PC-9 (cell line): Measurements from ENCODE around the gene ING4. TPM values are rescaled to one million over a fixed set of nuclear protein-coding genes. Genes with fewer than 3 reads are reported as not detected.

Experiments used
- BruUV-seq: library from RNA; stranded (reverse); fragments of 400-500 nt; replicated peaks from 2 replicates; lab custom pipeline; 2021; lab: Mats Ljungman, UMichigan
- CTCF ChIA-PET: fragments of 300-600 bp; sonication (Branson Sonifier 250); formaldehyde crosslinking; loops from one replicate; lab custom pipeline; 2022; ENCODE audit warnings: antibody characterized with exemption; lab: Charles Lee
- POLR2A ChIA-PET: fragments of 300-600 bp; sonication (Branson Sonifier 250); formaldehyde crosslinking; loops from one replicate; lab custom pipeline; 2022; ENCODE audit warnings: antibody characterized with exemption; ENCODE audit not compliant: unreplicated experiment; lab: Charles Lee
- DNase-seq, 2 experiments: peaks; one replicate each; pipeline versions ENCODE4 v3.0.0 to v3.0.0-alpha.2; 2015 to 2022; ENCODE audit warnings: mixed read lengths in 1 of 2
- H2AFZ ChIP-seq: fragments of 200-600 bp; sonication (generic); 2 replicates; pipeline ENCODE4 v1.8.1; 2017; ENCODE audit warnings: antibody characterized with exemption
- H3F3A ChIP-seq: fragments of 200-600 bp; sonication (generic); 2 replicates; pipeline ENCODE4 v1.8.1; 2017; ENCODE audit warnings: antibody characterized with exemption, mild to moderate bottlenecking, low read depth; ENCODE audit not compliant: insufficient read depth
- H3K27ac ChIP-seq: fragments of 200-600 bp; sonication (generic); 2 replicates; pipeline ENCODE4 v1.6.1; 2016; ENCODE audit warnings: mixed run types
- H3K27me3 ChIP-seq: fragments of 200-600 bp; sonication (generic); 2 replicates; pipeline ENCODE4 v1.6.1; 2016; ENCODE audit warnings: low read depth, mixed run types; ENCODE audit not compliant: insufficient read depth
- H3K36me3 ChIP-seq: fragments of 200-600 bp; sonication (generic); 2 replicates; pipeline ENCODE4 v1.6.1; 2016; ENCODE audit warnings: low read depth, mixed run types
- H3K4me1 ChIP-seq: fragments of 200-600 bp; sonication (generic); replicated peaks from 2 replicates; pipeline ENCODE4 v1.6.1; 2016; ENCODE audit warnings: mixed run types; ENCODE audit not compliant: insufficient read depth
- H3K4me2 ChIP-seq: fragments of 200-600 bp; sonication (generic); 2 replicates; pipeline ENCODE4 v1.6.1; 2017; ENCODE audit warnings: mixed run types
- H3K4me3 ChIP-seq: fragments of 200-600 bp; sonication (generic); 2 replicates; pipeline ENCODE4 v1.6.1; 2016; ENCODE audit warnings: mixed run types
- H3K79me2 ChIP-seq: fragments of 200-600 bp; sonication (generic); 2 replicates; pipeline ENCODE4 v1.6.1; 2017; ENCODE audit warnings: low read depth, mixed run types
- H3K9me2 ChIP-seq: fragments of 200-600 bp; sonication (generic); 2 replicates; pipeline ENCODE4 v1.8.1; 2017; ENCODE audit warnings: mild to moderate bottlenecking; ENCODE audit not compliant: insufficient read depth
- H3K9me3 ChIP-seq: fragments of 200-600 bp; sonication (generic); 2 replicates; pipeline ENCODE4 v1.8.1; 2016; ENCODE audit warnings: low read depth; ENCODE audit not compliant: insufficient read depth
- H4K20me1 ChIP-seq: fragments of 200-600 bp; sonication (generic); 2 replicates; pipeline ENCODE4 v1.8.1; 2017; ENCODE audit not compliant: insufficient read depth
- EZH2 ChIP-seq: fragments of 200-600 bp; sonication (generic); IDR thresholded peaks from 2 replicates; pipeline ENCODE4 v1.8.0; 2017; ENCODE audit warnings: antibody characterized with exemption, low read depth
- intact Hi-C: fragments of 100-400 bp; cut with micrococcal nuclease; formaldehyde crosslinking; loops from one replicate; pipeline ENCODE4 v1.10.0; 2022; ENCODE audit not compliant: unreplicated experiment
- total RNA-seq: library from RNA; stranded (reverse); gene quantifications from 2 replicates; pipeline ENCODE4 v1.2.3, GENCODE V29; 2021
- TF ChIP-seq, protein P1 (sequence below): fragments of 200-600 bp; sonication (generic); conservative IDR thresholded peaks from 2 replicates; pipeline ENCODE4 v1.6.1; 2017; ENCODE audit warnings: mixed run types, antibody characterized with exemption, mild to moderate bottlenecking, moderate library complexity

The ING4 gene
- total RNA-seq, 1 experiment from 2014 or later, result 88.7 TPM

DNA sequence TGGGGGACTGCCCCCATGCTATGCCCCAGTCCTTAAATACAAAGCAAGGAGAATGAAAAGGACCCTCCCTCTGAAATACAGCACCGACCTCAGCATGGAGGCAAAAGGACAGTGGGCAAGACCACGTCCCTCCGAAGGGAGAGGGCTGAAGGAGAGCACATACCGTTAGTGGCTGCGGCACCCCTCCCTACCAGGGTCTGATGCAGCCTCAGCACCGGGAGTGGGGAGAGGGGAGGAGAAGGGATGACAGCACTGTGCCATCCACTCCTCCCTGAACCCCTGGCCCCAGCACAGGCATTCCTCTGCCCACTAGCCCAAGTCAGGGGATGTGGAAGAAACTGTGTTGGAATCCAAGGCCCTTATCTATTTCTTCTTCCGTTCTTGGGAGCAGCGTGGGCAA is 12.1 kb downstream of the ING4 start:
- Histone ChIP-seq H3K4me1 (no peaks in the 10 kb centered on the region), H2AFZ (no peak overlapping the region), H3K4me2 (no peak overlapping the region), H3K9me3 (no peaks in the 10 kb centered on the region), H4K20me1 (no peaks in the 10 kb centered on the region; the same call in 1 of the 2 replicates), H3K36me3 (peaks cover 25% of the 10 kb centered on the region; the same call in 1 of the 2 replicates), H3K27me3 (no peaks in the 10 kb centered on the region), H3K9me2 (no peaks in the 10 kb centered on the region), H3F3A (peaks cover 12% of the 10 kb centered on the region; the same call in 1 of the 2 replicates), H3K79me2 (no peaks in the 10 kb centered on the region), H3K4me3 (no peak overlapping the region), H3K27ac (no peak overlapping the region)
- TF ChIP-seq EZH2, result no peak
- TF ChIP-seq, protein P1, sequence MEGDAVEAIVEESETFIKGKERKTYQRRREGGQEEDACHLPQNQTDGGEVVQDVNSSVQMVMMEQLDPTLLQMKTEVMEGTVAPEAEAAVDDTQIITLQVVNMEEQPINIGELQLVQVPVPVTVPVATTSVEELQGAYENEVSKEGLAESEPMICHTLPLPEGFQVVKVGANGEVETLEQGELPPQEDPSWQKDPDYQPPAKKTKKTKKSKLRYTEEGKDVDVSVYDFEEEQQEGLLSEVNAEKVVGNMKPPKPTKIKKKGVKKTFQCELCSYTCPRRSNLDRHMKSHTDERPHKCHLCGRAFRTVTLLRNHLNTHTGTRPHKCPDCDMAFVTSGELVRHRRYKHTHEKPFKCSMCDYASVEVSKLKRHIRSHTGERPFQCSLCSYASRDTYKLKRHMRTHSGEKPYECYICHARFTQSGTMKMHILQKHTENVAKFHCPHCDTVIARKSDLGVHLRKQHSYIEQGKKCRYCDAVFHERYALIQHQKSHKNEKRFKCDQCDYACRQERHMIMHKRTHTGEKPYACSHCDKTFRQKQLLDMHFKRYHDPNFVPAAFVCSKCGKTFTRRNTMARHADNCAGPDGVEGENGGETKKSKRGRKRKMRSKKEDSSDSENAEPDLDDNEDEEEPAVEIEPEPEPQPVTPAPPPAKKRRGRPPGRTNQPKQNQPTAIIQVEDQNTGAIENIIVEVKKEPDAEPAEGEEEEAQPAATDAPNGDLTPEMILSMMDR, result no peak
- DNase-seq, result no peak
- intact Hi-C loops, result no loop called here
- ChIA-PET CTCF (no interaction called here), POLR2A (no interaction called here)
- no TSS peak for BruUV-seq

DNA sequence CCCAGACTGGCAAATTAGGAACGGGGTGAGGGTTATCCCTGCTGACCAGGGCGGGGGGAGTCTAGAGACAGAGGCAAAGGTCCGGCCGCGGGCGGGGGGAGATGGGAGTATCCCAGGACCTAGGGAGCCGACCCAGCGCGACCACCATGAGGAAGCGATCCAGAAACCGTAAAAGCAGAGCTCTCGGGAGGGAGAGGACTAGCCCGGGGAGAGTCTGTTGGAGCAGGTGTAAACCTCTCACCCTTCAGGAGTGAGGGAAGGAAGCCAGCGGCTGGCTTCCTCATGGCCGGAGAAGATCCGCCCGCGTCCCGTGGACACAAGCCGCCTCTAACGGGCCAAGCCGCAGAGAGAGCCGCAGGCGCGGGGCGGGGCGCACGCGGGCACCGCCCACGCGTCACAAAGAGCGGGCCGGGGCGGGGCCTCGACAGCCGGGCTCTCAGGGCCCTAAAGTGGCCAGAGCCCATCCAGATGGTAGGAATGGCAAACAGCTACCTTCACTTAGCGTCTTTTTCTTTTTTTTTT is 15.8 kb downstream of the ING4 start, which contains the start of gene ACRBP:
TSS of gene ACRBP (minus strand) at position 350 of the 522 bp plus-strand sequence. CDS start at position 284, 66 bp downstream.
- Histone ChIP-seq H4K20me1 (no peaks in the 10 kb centered on the region), H3K36me3 (peaks cover 17% of the 10 kb centered on the region; the same call in 1 of the 2 replicates), H3K4me1 (no peaks in the 10 kb centered on the region), H3K9me2 (no peaks in the 10 kb centered on the region), H3K4me2 (no peak within 1 kb of the TSS), H3K27ac (no peak within 1 kb of the TSS), H3K4me3 (no peak within 1 kb of the TSS), H3K79me2 (no peaks in the 10 kb centered on the region), H3K9me3 (peaks cover 8% of the 10 kb centered on the region; the same call in 1 of the 2 replicates), H3F3A (peaks cover 12% of the 10 kb centered on the region; the same call in 1 of the 2 replicates), H3K27me3 (no peaks in the 10 kb centered on the region; the same call in 1 of the 2 replicates), H2AFZ (no peak within 1 kb of the TSS)
- intact Hi-C loops, result no loop called here
- TF ChIP-seq EZH2, result no peak
- TF ChIP-seq, protein P1, result no peak
- DNase-seq, result no peak
- ChIA-PET POLR2A (no interaction called here), CTCF (no interaction called here)
- BruUV-seq, result no TSS peak

DNA sequence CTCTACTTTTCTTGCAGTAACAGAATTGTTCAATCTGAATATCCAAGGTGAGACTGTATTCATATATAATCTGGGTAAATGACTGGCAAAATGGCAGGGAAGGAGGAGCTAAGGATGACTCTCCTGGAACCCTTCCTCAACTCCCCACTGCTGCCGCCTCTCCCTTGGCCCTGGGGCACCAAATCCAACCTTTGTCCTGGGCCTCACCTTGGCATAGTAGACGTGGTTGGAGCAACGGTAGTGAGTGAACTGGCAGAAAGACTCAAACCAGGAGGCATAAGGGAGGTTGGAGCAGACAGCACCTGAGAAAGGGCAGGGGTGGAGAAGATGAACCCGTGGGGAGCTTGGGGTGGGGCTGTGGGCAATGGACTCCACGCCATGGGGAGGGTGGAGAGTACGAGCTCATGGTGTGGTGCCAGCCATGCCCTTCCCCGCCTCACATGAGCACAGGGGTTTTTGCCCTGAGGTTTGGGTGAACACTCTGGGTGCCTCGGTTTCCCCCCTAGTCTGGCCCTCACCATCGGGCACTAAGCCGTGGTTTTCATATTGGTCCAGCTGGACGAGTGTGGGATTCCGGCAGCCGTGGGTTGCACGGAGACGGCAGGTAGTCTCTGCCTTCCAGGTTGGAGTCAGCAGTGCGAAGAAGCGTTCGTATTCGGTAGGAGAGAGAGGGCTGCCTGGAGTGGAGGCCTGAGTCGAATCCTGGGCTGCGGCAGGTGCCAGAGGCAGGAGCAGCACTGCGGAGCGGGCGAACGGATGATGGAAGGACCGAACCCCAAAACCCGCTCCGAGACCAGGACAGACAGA is 16.4 kb downstream of the ING4 start:
- no peak overlapping the region for H3K4me3 ChIP-seq
- H3K27ac ChIP-seq, result no peak overlapping the region
- no peaks in the 10 kb centered on the region for H3K9me2 ChIP-seq
- DNase-seq, result no peak
- H2AFZ ChIP-seq, result no peak overlapping the region
- POLR2A ChIA-PET, result no interaction called here
- H4K20me1 ChIP-seq, result no peaks in the 10 kb centered on the region
- peaks cover 8% of the 10 kb centered on the region; the same call in 1 of the 2 replicates for H3K9me3 ChIP-seq
- H3K27me3 ChIP-seq, result no peaks in the 10 kb centered on the region; the same call in 1 of the 2 replicates
- H3K4me2 ChIP-seq, result no peak overlapping the region
- BruUV-seq, result no TSS peak
- CTCF ChIA-PET, result no interaction called here
- intact Hi-C loops, result no loop called here
- no peaks in the 10 kb centered on the region for H3K79me2 ChIP-seq
- peaks cover 12% of the 10 kb centered on the region; the same call in 1 of the 2 replicates for H3F3A ChIP-seq
- peaks cover 14% of the 10 kb centered on the region; the same call in 1 of the 2 replicates for H3K36me3 ChIP-seq
- TF ChIP-seq, protein P1, result no peak
- no peak for TF ChIP-seq EZH2
- H3K4me1 ChIP-seq, result no peaks in the 10 kb centered on the region
